ENCODE data around the gene FMNL2. TPM values are rescaled to one million over a fixed set of nuclear protein-coding genes. Genes with fewer than 3 reads are reported as not detected.
A peak's percentile ranks its signal among the peaks of the same experiment; 100 is the strongest.

Gene FMNL2
- total RNA-seq, 1 experiment from 2014 or later, result 43.1 TPM

GRCh38 chr2:152304836-152305235 lies 30.1 kb upstream of the FMNL2 start:
- H3K27ac ChIP-seq (ENCODE audit: low read depth, low read length, poor library complexity, severe bottlenecking), result no peak overlapping the region
- no peak overlapping the region for H3K4me3 ChIP-seq (ENCODE audit: low read depth, low read length, poor library complexity, severe bottlenecking)
- no peaks in the 10 kb centered on the region for H3K27me3 ChIP-seq (replicated peaks; ENCODE audit: insufficient read depth, low read depth, low read length, poor library complexity)
- POLR2A ChIA-PET (ENCODE audit: low non-redundant PET), result no interaction called here
- BruUV-seq (replicated peaks), result no TSS peak
- CTCF ChIA-PET, result no interaction called here
- no peaks in the 10 kb centered on the region for H3K9me3 ChIP-seq (ENCODE audit: low read depth, low read length, poor library complexity, severe bottlenecking)
- intact Hi-C loops (cut with micrococcal nuclease; ENCODE audit: unreplicated experiment), result no loop called here
- no peak for DNase-seq (ENCODE audit: low spot score)
- peaks cover 9% of the 10 kb centered on the region for H3K4me1 ChIP-seq (ENCODE audit: insufficient read depth, low read length, poor library complexity, severe bottlenecking)
- TF ChIP-seq CTCF (conservative IDR thresholded peaks at IDR 0.05; ENCODE audit: low read depth, low read length), result no peak
- TF ChIP-seq EZH2 (IDR thresholded peaks at IDR 0.05; ENCODE audit: borderline replicate concordance, low read depth, low read length, poor library complexity, severe bottlenecking), result no peak
- no peaks in the 10 kb centered on the region for H3K36me3 ChIP-seq (ENCODE audit: insufficient read depth, low read length, poor library complexity, severe bottlenecking)

- Histone ChIP-seq H3K4me3 (ENCODE audit: low read depth, low read length, poor library complexity, severe bottlenecking) (no peak overlapping the region), H3K4me1 (ENCODE audit: insufficient read depth, low read length, poor library complexity, severe bottlenecking) (peaks cover 9% of the 10 kb centered on the region), H3K36me3 (ENCODE audit: insufficient read depth, low read length, poor library complexity, severe bottlenecking) (no peaks in the 10 kb centered on the region), H3K27me3 (replicated peaks; ENCODE audit: insufficient read depth, low read depth, low read length, poor library complexity) (no peaks in the 10 kb centered on the region), H3K9me3 (ENCODE audit: low read depth, low read length, poor library complexity, severe bottlenecking) (no peaks in the 10 kb centered on the region), H3K27ac (ENCODE audit: low read depth, low read length, poor library complexity, severe bottlenecking) (no peak overlapping the region)
- no TSS peak for BruUV-seq (replicated peaks)
- TF ChIP-seq EZH2 (IDR thresholded peaks at IDR 0.05; ENCODE audit: borderline replicate concordance, low read depth, low read length, poor library complexity, severe bottlenecking) (no peak), CTCF (conservative IDR thresholded peaks at IDR 0.05; ENCODE audit: low read depth, low read length) (no peak)
- intact Hi-C loops (cut with micrococcal nuclease; ENCODE audit: unreplicated experiment), result no loop called here
- peak; percentile 39 for DNase-seq (ENCODE audit: low spot score)
- ChIA-PET POLR2A (ENCODE audit: low non-redundant PET) (no interaction called here), CTCF (no interaction called here)
Observed at GRCh38 chr2:152307863-152308262, 27.1 kb upstream of the FMNL2 start.

DNA sequence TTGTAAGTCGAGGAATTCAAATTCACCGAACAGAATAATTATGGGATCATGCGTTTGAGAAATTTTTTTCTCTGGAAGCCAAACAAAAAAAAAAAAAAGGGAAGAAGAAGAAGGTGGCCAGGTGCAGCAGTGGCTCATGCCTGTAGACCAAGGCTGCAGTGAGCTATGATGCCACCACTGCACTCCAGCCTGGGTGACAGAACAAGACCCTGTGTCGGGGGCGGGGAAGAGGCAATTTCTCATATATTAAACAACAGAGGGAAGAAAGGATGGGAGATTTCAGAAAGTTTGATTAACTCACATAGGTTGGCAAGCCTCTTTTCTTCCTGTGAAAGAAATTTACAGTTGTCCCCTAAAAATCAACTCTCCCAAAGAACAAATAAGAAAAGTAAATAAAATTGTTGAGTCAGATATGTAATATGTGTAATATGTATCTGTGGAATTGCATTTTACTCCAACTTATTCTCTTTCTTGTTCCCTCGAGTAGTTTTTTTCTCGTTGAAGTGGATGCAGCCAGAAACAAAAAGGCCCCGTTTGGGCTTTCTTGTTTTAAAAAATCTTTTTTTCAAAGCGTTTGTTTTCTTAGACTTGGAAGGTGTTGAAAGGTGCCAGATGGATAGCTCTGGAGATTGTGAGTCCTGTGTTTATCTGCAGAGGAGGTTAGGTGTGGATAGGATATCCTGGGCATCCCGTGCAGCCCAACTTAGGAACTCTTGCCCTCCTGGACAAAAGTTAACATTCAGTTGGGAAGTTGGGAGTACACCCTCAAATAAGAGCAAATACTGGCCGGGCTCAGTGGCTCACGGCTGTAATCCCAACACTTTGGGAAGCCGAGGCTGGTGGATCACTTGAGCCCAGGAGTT lies 25.4 kb upstream of the FMNL2 start:
- intact Hi-C loops (cut with micrococcal nuclease; ENCODE audit: unreplicated experiment), result no loop called here
- no peak overlapping the region for H3K4me3 ChIP-seq (ENCODE audit: low read depth, low read length, poor library complexity, severe bottlenecking)
- TF ChIP-seq EZH2 (IDR thresholded peaks at IDR 0.05; ENCODE audit: borderline replicate concordance, low read depth, low read length, poor library complexity, severe bottlenecking) (no peak), CTCF (conservative IDR thresholded peaks at IDR 0.05; ENCODE audit: low read depth, low read length) (no peak)
- ChIA-PET CTCF (no interaction called here), POLR2A (ENCODE audit: low non-redundant PET) (interaction anchor here (0.7 kb wide), 1 partner anchor 141 kb away, joined by 3 read pairs; no protein-coding TSS in a partner anchor)
- no peaks in the 10 kb centered on the region for H3K9me3 ChIP-seq (ENCODE audit: low read depth, low read length, poor library complexity, severe bottlenecking)
- peaks cover 9% of the 10 kb centered on the region for H3K4me1 ChIP-seq (ENCODE audit: insufficient read depth, low read length, poor library complexity, severe bottlenecking)
- no TSS peak for BruUV-seq (replicated peaks)
- H3K36me3 ChIP-seq (ENCODE audit: insufficient read depth, low read length, poor library complexity, severe bottlenecking), result no peaks in the 10 kb centered on the region
- no peaks in the 10 kb centered on the region for H3K27me3 ChIP-seq (replicated peaks; ENCODE audit: insufficient read depth, low read depth, low read length, poor library complexity)
- no peak overlapping the region for H3K27ac ChIP-seq (ENCODE audit: low read depth, low read length, poor library complexity, severe bottlenecking)
- no peak for DNase-seq (ENCODE audit: low spot score)

Measured in A673 (cell line).